22Rv1 (cell line): ENCODE measurements around the gene SECTM1.

Experiments
- CTCF ChIP-seq: fragments of 450-650 bp; IDR thresholded peaks from 2 replicates; pipeline ENCODE4 v1.5.1; 2017; ENCODE audit warnings: mild to moderate bottlenecking
- ZFX ChIP-seq: fragments of 450-650 bp; IDR thresholded peaks from 2 replicates; pipeline ENCODE4 v1.6.1; 2017; ENCODE audit warnings: antibody characterized with exemption, borderline replicate concordance

- TF ChIP-seq CTCF (no peak), ZFX (no peak)
These were observed 23.8 kb upstream of the SECTM1 start for GRCh38 chr17:82357394-82357793.
